ENCODE data around the gene TSPAN9. TPM values are rescaled to one million over a fixed set of nuclear protein-coding genes. Genes with fewer than 3 reads are reported as not detected.

The TSPAN9 gene
- total RNA-seq, 1 experiment from 2014 or later, result 7.7 TPM

DNA sequence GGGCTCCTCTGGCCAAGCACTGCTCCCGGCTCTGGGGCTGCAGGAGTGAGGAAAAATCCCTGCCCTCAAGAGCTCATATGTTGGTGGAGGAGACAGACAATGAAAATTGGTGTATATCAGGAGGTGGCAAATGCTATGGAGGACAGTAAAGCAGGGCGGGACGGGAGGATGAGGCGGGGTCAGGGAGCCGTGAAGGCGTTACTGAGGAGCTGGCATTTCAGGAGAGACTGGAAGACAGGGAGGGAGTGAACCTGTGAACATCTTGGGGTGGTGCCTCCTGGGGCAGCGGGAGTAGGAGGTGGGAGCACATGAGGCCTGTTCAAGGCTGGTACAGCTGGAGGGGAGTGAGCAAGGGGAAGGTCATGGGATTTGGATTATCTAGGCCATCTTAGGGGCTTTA, 26.6 kb downstream of the TSPAN9 start:
- no peaks in the 10 kb centered on the region for H3K36me3 ChIP-seq (ENCODE audit: control insufficient read depth, insufficient read depth, low read length)
- in situ Hi-C loops (cut with HindIII; ENCODE audit: low pct_unique_long_range_greater_than_20kb, low sequenced_read_pairs) (no loop called here), intact Hi-C loops (cut with micrococcal nuclease; ENCODE audit: unreplicated experiment) (no loop called here)
- H3K9me3 ChIP-seq (ENCODE audit: control insufficient read depth, insufficient read depth, low read depth, low read length), result no peaks in the 10 kb centered on the region
- TF ChIP-seq, protein P1, sequence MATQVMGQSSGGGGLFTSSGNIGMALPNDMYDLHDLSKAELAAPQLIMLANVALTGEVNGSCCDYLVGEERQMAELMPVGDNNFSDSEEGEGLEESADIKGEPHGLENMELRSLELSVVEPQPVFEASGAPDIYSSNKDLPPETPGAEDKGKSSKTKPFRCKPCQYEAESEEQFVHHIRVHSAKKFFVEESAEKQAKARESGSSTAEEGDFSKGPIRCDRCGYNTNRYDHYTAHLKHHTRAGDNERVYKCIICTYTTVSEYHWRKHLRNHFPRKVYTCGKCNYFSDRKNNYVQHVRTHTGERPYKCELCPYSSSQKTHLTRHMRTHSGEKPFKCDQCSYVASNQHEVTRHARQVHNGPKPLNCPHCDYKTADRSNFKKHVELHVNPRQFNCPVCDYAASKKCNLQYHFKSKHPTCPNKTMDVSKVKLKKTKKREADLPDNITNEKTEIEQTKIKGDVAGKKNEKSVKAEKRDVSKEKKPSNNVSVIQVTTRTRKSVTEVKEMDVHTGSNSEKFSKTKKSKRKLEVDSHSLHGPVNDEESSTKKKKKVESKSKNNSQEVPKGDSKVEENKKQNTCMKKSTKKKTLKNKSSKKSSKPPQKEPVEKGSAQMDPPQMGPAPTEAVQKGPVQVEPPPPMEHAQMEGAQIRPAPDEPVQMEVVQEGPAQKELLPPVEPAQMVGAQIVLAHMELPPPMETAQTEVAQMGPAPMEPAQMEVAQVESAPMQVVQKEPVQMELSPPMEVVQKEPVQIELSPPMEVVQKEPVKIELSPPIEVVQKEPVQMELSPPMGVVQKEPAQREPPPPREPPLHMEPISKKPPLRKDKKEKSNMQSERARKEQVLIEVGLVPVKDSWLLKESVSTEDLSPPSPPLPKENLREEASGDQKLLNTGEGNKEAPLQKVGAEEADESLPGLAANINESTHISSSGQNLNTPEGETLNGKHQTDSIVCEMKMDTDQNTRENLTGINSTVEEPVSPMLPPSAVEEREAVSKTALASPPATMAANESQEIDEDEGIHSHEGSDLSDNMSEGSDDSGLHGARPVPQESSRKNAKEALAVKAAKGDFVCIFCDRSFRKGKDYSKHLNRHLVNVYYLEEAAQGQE (IDR thresholded peaks at IDR 0.05; ENCODE audit: insufficient read depth in 1 of 2, low read depth in 2 of 2, low read length in 1 of 2), result no peak
- no peak for TF ChIP-seq POLR2AphosphoS5 (IDR thresholded peaks at IDR 0.05; ENCODE audit: low read depth, low read length)
- no peak for TF ChIP-seq TCF7L2 (IDR thresholded peaks at IDR 0.05; ENCODE audit: low read depth, low read length)
- TF ChIP-seq, protein P2, sequence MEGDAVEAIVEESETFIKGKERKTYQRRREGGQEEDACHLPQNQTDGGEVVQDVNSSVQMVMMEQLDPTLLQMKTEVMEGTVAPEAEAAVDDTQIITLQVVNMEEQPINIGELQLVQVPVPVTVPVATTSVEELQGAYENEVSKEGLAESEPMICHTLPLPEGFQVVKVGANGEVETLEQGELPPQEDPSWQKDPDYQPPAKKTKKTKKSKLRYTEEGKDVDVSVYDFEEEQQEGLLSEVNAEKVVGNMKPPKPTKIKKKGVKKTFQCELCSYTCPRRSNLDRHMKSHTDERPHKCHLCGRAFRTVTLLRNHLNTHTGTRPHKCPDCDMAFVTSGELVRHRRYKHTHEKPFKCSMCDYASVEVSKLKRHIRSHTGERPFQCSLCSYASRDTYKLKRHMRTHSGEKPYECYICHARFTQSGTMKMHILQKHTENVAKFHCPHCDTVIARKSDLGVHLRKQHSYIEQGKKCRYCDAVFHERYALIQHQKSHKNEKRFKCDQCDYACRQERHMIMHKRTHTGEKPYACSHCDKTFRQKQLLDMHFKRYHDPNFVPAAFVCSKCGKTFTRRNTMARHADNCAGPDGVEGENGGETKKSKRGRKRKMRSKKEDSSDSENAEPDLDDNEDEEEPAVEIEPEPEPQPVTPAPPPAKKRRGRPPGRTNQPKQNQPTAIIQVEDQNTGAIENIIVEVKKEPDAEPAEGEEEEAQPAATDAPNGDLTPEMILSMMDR (IDR thresholded peaks at IDR 0.05), result no peak
- no peak for TF ChIP-seq SIN3A (IDR thresholded peaks at IDR 0.05; ENCODE audit: borderline replicate concordance, insufficient read depth, low read depth, low read length)
- ChIA-PET CTCF (interaction anchor here (1.0 kb wide), 1 partner anchor 210 kb away, joined by 3 read pairs; no protein-coding TSS in a partner anchor), POLR2A (no interaction called here)
- ATAC-seq, result no peak
- no peaks in the 10 kb centered on the region for H3K4me1 ChIP-seq (ENCODE audit: control insufficient read depth, insufficient read depth, low read length)
- no peaks in the 10 kb centered on the region for H3K27me3 ChIP-seq (ENCODE audit: control insufficient read depth, insufficient read depth, low read length)
- H3K27ac ChIP-seq (ENCODE audit: low read length), result no peak overlapping the region
- no peak for DNase-seq (ENCODE audit: low read depth, low spot score)
- no TSS peak for BruUV-seq (replicated peaks)
- H3K4me3 ChIP-seq (ENCODE audit: low read depth in 2 of 2, low read length in 2 of 2), result no peak overlapping the region

DNA sequence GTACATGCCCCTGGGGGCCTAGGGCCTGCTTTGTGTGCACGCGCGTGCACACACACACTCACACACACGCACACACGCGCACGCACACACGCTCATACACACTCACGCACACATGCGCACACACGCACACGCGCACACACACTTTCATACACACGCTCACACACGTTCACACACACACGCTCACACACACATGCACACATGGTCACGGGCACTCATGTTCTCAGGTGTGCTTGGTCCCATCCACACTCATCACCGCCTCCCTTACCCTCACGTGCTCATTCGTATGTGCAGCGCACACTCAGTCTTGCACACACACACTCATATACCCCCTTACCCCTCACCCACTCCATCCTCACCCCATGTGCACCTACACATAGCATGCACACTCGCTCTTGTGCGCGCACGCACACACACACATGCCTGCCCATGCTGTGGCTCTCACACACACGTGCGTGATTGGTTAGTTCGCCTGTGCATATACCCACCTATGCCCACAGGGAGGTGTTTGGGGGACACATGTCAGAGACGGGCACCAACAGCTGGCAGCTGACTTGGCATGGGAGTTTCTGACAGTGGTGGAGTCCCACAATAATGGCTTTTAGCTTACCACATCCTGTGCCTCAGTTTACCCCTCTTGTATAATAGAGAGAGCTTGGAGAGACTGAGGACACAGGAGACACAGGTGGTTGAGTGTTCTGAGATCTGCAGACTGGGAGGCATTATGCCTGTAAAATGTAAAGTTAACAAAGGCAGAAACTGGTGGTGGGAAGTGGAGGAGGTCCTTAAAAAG, 28.7 kb downstream of the TSPAN9 start:
- ATAC-seq (no peak), DNase-seq (ENCODE audit: low read depth, low spot score) (no peak)
- no peaks in the 10 kb centered on the region for H3K27me3 ChIP-seq (ENCODE audit: control insufficient read depth, insufficient read depth, low read length)
- H3K9me3 ChIP-seq (ENCODE audit: control insufficient read depth, insufficient read depth, low read depth, low read length), result no peaks in the 10 kb centered on the region
- no peak overlapping the region for H3K27ac ChIP-seq (ENCODE audit: low read length)
- no peak for TF ChIP-seq POLR2AphosphoS5 (IDR thresholded peaks at IDR 0.05; ENCODE audit: low read depth, low read length)
- no peak for TF ChIP-seq TCF7L2 (IDR thresholded peaks at IDR 0.05; ENCODE audit: low read depth, low read length)
- ChIA-PET CTCF (no interaction called here), POLR2A (interaction anchor here (0.6 kb wide), 1 partner anchor 134 kb away, joined by 7 read pairs; no protein-coding TSS in a partner anchor)
- in situ Hi-C loops (cut with HindIII; ENCODE audit: low pct_unique_long_range_greater_than_20kb, low sequenced_read_pairs) (no loop called here), intact Hi-C loops (cut with micrococcal nuclease; ENCODE audit: unreplicated experiment) (no loop called here)
- H3K4me1 ChIP-seq (ENCODE audit: control insufficient read depth, insufficient read depth, low read length), result no peaks in the 10 kb centered on the region
- no peaks in the 10 kb centered on the region for H3K36me3 ChIP-seq (ENCODE audit: control insufficient read depth, insufficient read depth, low read length)
- no TSS peak for BruUV-seq (replicated peaks)
- H3K4me3 ChIP-seq (ENCODE audit: low read depth in 2 of 2, low read length in 2 of 2), result no peak overlapping the region

DNA sequence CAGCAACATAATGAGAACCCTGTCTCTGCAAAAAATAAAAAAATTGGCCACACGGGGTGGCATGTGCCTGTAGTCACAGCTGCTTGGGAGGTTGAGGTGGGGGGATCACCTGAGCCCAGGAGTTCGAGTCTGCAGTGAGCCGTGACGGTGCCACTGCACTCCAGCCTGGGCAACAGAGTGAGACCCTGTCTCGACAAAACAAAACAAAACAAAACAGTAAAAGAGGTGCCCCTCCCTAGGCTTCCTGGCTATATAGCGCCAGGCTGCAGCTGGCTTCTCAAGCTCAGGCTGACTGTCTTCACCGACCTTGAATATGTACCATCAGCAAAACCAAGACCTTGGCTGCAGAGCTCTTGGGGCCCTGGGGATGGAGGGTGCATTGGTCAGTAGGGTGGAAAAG, 29.4 kb downstream of the TSPAN9 start:
- Histone ChIP-seq H3K4me1 (ENCODE audit: control insufficient read depth, insufficient read depth, low read length) (no peaks in the 10 kb centered on the region), H3K27me3 (ENCODE audit: control insufficient read depth, insufficient read depth, low read length) (no peaks in the 10 kb centered on the region), H3K27ac (ENCODE audit: low read length) (no peak overlapping the region), H3K36me3 (ENCODE audit: control insufficient read depth, insufficient read depth, low read length) (no peaks in the 10 kb centered on the region), H3K4me3 (ENCODE audit: low read depth in 2 of 2, low read length in 2 of 2) (no peak overlapping the region), H3K9me3 (ENCODE audit: control insufficient read depth, insufficient read depth, low read depth, low read length) (no peaks in the 10 kb centered on the region)
- in situ Hi-C loops (cut with HindIII; ENCODE audit: low pct_unique_long_range_greater_than_20kb, low sequenced_read_pairs), result no loop called here
- TF ChIP-seq POLR2AphosphoS5 (IDR thresholded peaks at IDR 0.05; ENCODE audit: low read depth, low read length) (no peak), SIN3A (IDR thresholded peaks at IDR 0.05; ENCODE audit: borderline replicate concordance, insufficient read depth, low read depth, low read length) (no peak), TCF7L2 (IDR thresholded peaks at IDR 0.05; ENCODE audit: low read depth, low read length) (no peak)
- TF ChIP-seq, protein P2 (IDR thresholded peaks at IDR 0.05), result no peak
- TF ChIP-seq, protein P1 (IDR thresholded peaks at IDR 0.05; ENCODE audit: insufficient read depth in 1 of 2, low read depth in 2 of 2, low read length in 1 of 2), result no peak
- BruUV-seq (replicated peaks), result no TSS peak
- intact Hi-C loops (cut with micrococcal nuclease; ENCODE audit: unreplicated experiment), result no loop called here
- DNase-seq (ENCODE audit: low read depth, low spot score), result no peak
- ChIA-PET POLR2A (no interaction called here), CTCF (no interaction called here)
- no peak for ATAC-seq
